MM.1S (cell line): ENCODE results near the gene ACP6.

Experiments used
- CTCF ChIP-seq: fragments of 300-600 bp; sonication (generic); IDR thresholded peaks from 2 replicates; pipeline ENCODE4 v1.5.1; 2016; ENCODE audit warnings: antibody characterized with exemption, low read length, mixed read lengths
- EZH2 ChIP-seq: fragments of 300-600 bp; sonication (generic); optimal IDR thresholded peaks from 2 replicates; pipeline ENCODE3; 2017; ENCODE audit warnings: low read depth, mild to moderate bottlenecking, antibody characterized with exemption, low read length, mixed read lengths
- EZH2phosphoT487 ChIP-seq: fragments of 300-600 bp; sonication (generic); IDR thresholded peaks from 2 replicates; pipeline ENCODE4 v1.6.1; 2018; ENCODE audit warnings: antibody characterized with exemption, low read length

DNA sequence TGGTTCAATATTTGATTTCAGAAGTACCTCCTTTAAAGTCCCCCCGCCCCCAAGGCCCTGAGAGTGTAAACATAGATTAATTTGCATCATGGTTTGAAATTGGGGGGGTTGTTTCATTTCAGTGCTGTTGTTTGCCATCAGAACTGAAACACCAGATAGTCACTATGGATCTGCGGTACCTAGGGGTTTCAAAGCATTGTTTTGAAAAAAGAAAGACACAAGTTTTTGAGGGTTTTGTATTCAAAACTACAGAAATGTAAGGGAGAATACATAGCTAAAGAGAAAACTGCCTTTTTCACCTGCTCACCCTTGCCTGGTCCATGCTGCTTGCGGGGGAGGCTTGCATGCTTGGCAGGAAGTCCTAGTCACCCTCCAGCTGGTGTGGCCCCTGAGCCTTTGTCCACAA is 59.3 kb downstream of the ACP6 start:
- TF ChIP-seq EZH2 (no peak), CTCF (no peak), EZH2phosphoT487 (no peak)
